Activated CD8-positive, alpha-beta T cell treated with anti-CD3 and anti-CD28 coated beads, Interleukin-2, amount 10 ng/mL, durations not matched to agents 7 days and 5 days (primary cell): ENCODE data around the gene LTC4S. TPM values are rescaled to one million over a fixed set of nuclear protein-coding genes. Genes with fewer than 3 reads are reported as not detected.
A peak's percentile ranks its signal among the peaks of the same experiment; 100 is the strongest.

Source experiments
- ATAC-seq: fragments of 150-1000 bp; cut with Tn5 transposase; one replicate; pipeline ENCODE4 v1.10.0; 2021; ENCODE audit warnings: moderate library complexity
- CTCF ChIA-PET: fragments of 350-600 bp; sonication (Branson Sonifier 250); formaldehyde crosslinking; loops from one replicate; lab custom pipeline; 2021; ENCODE audit warnings: antibody characterized with exemption; lab: Charles Lee
- POLR2A ChIA-PET: fragments of 350-600 bp; sonication (Branson Sonifier 250); formaldehyde crosslinking; loops from one replicate; lab custom pipeline; 2021; ENCODE audit warnings: antibody characterized with exemption; lab: Charles Lee
- DNase-seq: peaks from one replicate; pipeline ENCODE4 v3.0.0-alpha.2; 2020
- H3K27ac Mint-ChIP-seq: one replicate; pipeline ENCODE4 v1.8.0; 2021; ENCODE audit warnings: mild to moderate bottlenecking, mixed read lengths
- H3K27me3 Mint-ChIP-seq: one replicate; pipeline ENCODE4 v1.8.0; 2021; ENCODE audit warnings: low read depth, mixed read lengths
- H3K36me3 Mint-ChIP-seq: one replicate; pipeline ENCODE4 v1.8.0; 2021; ENCODE audit warnings: low read depth, mixed read lengths
- H3K4me1 Mint-ChIP-seq: one replicate; pipeline ENCODE4 v1.8.0; 2021; ENCODE audit warnings: low read depth, mixed read lengths
- H3K4me3 Mint-ChIP-seq: one replicate; pipeline ENCODE4 v1.8.0; 2021; ENCODE audit warnings: mild to moderate bottlenecking, mixed read lengths
- H3K9me3 Mint-ChIP-seq: one replicate; pipeline ENCODE4 v1.8.0; 2022; ENCODE audit warnings: mixed read lengths; ENCODE audit not compliant: insufficient read depth
- total RNA-seq, 2 experiments: library from RNA; stranded (reverse); gene quantifications; one replicate each; pipeline ENCODE4 v1.2.3, GENCODE V29; 2021

The LTC4S gene
- total RNA-seq, 2 experiments from 2014 or later, result 3.7 to 3.8 TPM

DNA sequence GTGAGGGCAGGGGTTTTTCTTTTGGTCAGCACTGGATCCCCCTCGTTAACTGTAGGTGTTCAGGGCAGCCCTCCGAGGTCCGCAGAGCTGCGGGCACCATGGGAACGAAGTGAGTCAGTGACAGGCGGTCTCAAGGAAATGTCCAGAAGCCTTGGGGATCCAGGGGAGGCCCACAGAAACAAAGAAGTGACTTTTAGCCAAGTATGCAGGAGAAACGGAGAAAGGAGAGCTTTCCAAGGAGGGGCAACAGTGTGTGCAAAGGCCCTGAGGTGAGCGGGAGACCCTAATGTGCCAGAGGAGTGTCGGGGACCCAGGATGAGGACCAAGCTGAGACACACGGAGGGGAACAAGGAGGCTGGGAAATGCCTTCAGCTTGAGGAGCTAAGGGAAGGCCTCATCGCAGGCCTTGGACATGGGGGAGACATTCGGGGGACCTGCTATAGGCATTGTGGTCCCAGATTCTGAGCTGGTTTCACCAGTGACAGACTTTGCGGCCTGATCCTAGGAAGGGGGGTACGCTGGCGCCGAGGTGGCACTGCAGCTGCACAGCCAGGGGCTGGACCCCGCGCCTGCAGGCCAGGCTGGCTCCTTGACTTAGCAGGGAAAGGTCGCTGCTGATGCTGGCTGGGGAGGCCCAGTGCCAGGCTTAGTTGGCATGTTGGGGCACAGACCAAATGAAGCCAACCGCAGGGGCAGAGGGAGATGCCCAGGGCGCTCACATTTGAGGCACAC is 3.3 kb downstream of the LTC4S start:
- Mint-ChIP-seq H3K9me3 (no peaks in the 10 kb centered on the region), H3K4me3 (peak overlapping the region; percentile 38), H3K36me3 (peaks cover 32% of the 10 kb centered on the region), H3K4me1 (peaks cover 38% of the 10 kb centered on the region), H3K27me3 (no peaks in the 10 kb centered on the region), H3K27ac (peak overlapping the region; percentile 46)
- ChIA-PET CTCF (interaction anchor here (0.7 to 6.3 kb wide), 6 partner anchors 22 to 106 kb away, joined by 3 to 48 read pairs (median 3); partner anchors contain the start of gene SQSTM1), POLR2A (interaction anchor here (0.5 to 1.1 kb wide), 5 partner anchors 9 to 97 kb away, joined by 3 read pairs; partner anchors contain the start of gene SQSTM1)
- DNase-seq (no peak), ATAC-seq (no peak)

- Mint-ChIP-seq H3K9me3 (no peaks in the 10 kb centered on the region), H3K4me1 (peaks cover 36% of the 10 kb centered on the region), H3K27me3 (no peaks in the 10 kb centered on the region), H3K4me3 (no peak overlapping the region), H3K27ac (no peak overlapping the region), H3K36me3 (peaks cover 32% of the 10 kb centered on the region)
- no peak for ATAC-seq
- DNase-seq, result no peak
- ChIA-PET CTCF (interaction anchor here (0.7 to 6.3 kb wide), 2 partner anchors 35 to 107 kb away, joined by 3 to 48 read pairs; no protein-coding TSS in a partner anchor), POLR2A (interaction anchor here (0.5 to 1.1 kb wide), 4 partner anchors 8 to 43 kb away, joined by 3 read pairs; partner anchors contain the start of gene SQSTM1)
Measured at GRCh38 chr5:179797741-179798140, 4.0 kb downstream of the LTC4S start.

DNA sequence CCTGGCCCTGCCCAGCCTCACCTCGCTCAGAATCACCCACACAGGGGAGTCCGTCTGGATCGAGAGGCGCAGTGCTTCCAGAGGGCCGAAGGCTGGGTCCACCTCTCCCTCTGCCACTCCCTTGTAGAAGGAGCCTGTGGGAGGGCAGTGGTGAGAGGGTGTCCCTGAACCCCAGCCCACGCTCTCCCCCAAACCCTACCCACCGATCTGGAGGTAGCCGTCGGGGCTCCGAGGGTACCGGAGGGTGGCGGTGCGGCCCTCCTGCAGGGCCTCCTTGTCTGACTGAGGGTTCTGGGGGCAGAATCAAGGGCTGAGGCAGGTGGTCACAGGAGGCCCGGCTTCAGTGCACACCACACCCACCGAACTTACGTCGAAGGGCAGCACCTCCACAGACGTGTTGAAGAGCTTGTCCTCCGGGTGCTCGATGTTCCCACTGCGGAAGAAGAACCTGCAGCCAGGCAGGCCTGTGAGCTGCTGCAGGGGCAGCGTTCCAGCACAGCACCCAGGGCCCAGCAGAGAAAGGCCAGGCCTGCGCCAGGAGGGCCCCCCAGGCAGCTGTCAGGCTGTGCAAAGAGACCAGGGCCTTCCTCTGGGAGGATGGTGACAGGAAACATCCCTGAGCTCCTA is 4.5 kb downstream of the LTC4S start:
- no peaks in the 10 kb centered on the region for H3K9me3 Mint-ChIP-seq
- H3K4me3 Mint-ChIP-seq, result no peak overlapping the region
- H3K27me3 Mint-ChIP-seq, result no peaks in the 10 kb centered on the region
- H3K36me3 Mint-ChIP-seq, result peaks cover 32% of the 10 kb centered on the region
- DNase-seq (no peak), ATAC-seq (no peak)
- ChIA-PET POLR2A (interaction anchor here (0.6 to 0.9 kb wide), 2 partner anchors 22 to 60 kb away, joined by 3 read pairs; partner anchors contain the start of gene SQSTM1), CTCF (interaction anchor here (0.7 to 6.3 kb wide), 2 partner anchors 35 to 107 kb away, joined by 3 to 48 read pairs; no protein-coding TSS in a partner anchor)
- H3K27ac Mint-ChIP-seq, result no peak overlapping the region
- H3K4me1 Mint-ChIP-seq, result peaks cover 33% of the 10 kb centered on the region

GRCh38 chr5:179798771-179799643 is 5.2 kb downstream of the LTC4S start:
- POLR2A ChIA-PET, result interaction anchor here (0.6 to 0.9 kb wide), 2 partner anchors 22 to 59 kb away, joined by 3 read pairs; partner anchors contain the start of gene SQSTM1
- CTCF ChIA-PET, result no interaction called here
- Mint-ChIP-seq H3K27me3 (no peaks in the 10 kb centered on the region), H3K4me3 (no peak overlapping the region), H3K27ac (no peak overlapping the region), H3K4me1 (peaks cover 31% of the 10 kb centered on the region), H3K36me3 (peaks cover 32% of the 10 kb centered on the region), H3K9me3 (no peaks in the 10 kb centered on the region)
- ATAC-seq (no peak), DNase-seq (no peak)

- Mint-ChIP-seq H3K9me3 (no peaks in the 10 kb centered on the region), H3K27me3 (no peaks in the 10 kb centered on the region), H3K4me3 (no peak overlapping the region), H3K27ac (no peak overlapping the region), H3K36me3 (peaks cover 36% of the 10 kb centered on the region), H3K4me1 (peaks cover 31% of the 10 kb centered on the region)
- ATAC-seq (no peak), DNase-seq (no peak)
- ChIA-PET CTCF (no interaction called here), POLR2A (no interaction called here)
Measured at GRCh38 chr5:179799644-179799973, 5.8 kb downstream of the LTC4S start.

DNA sequence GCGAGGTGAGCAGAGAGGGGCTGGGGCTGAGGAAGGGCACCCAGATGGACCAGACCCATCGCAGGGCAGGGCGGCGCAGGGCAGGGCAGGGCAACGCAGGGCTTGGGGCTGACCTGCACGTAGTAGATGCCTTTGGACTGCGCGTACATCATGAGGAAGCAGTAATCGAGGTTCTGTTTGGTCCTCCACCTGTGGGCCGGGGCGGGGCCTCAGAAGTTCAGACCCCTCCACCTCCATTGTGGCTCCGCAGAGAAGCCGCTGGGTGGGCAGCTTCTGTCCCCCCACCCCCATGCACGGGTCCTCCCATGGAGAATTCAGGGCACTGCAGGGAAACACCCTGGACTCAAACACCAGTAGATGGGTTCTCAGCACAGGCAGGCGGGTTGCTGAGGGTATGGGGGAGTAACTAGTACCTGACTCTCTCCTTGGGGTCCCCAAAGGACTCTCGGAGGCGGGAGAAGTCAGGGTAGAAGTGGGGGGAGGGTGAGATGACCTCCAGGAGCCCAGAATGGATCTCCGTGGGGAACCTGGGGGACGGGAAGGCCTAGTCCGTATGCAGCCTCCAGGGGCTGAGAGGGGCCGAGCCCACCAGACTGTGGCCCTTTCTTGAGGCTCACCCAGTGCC is 6.4 kb downstream of the LTC4S start:
- CTCF ChIA-PET, result interaction anchor here (2.7 kb wide), 1 partner anchor 20 kb away, joined by 18 read pairs; the partner anchor contains the start of gene SQSTM1
- H3K36me3 Mint-ChIP-seq, result peaks cover 41% of the 10 kb centered on the region
- H3K9me3 Mint-ChIP-seq, result no peaks in the 10 kb centered on the region

DNA sequence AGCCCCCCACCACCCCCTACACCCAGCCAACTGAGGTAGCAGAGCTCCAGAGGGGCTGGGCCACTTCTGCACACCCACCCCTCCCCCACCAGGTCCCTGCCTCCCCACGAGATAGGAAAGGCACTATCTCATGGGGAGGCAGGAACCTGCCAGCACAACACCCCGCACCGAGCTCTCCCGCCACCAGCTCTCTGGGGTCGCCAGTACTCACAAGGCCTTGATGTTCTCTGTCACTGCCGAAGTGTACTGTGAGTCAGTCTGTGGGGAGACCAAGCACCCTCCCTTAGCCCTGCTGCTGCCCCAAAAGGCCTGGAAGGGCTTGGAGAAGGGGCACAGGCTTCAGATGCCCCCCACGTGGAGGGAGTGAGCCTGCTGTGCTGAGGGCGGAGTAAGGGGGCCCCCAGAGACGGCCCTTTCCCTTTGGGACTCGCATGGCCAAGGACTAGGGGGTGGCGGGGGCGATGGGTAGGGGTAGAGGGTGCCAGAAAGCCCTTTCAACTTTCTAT is 7.0 kb downstream of the LTC4S start:
- POLR2A ChIA-PET, result interaction anchor here (0.5 kb wide), 1 partner anchor 20 kb away, joined by 3 read pairs; the partner anchor contains the start of gene SQSTM1
- no peaks in the 10 kb centered on the region for H3K27me3 Mint-ChIP-seq
- peaks cover 43% of the 10 kb centered on the region for H3K36me3 Mint-ChIP-seq
- H3K4me1 Mint-ChIP-seq, result peaks cover 33% of the 10 kb centered on the region
- no peak overlapping the region for H3K4me3 Mint-ChIP-seq
- H3K27ac Mint-ChIP-seq, result no peak overlapping the region
- no peaks in the 10 kb centered on the region for H3K9me3 Mint-ChIP-seq
- ATAC-seq (no peak), DNase-seq (no peak)
- CTCF ChIA-PET, result interaction anchor here (1.7 to 2.7 kb wide), 3 partner anchors 10 to 108 kb away, joined by 9 to 18 read pairs (median 10); partner anchors contain the start of gene SQSTM1

More for the DNA sequence above, 6.4 kb downstream of the LTC4S start:
- ATAC-seq (no peak), DNase-seq (no peak)
- no peaks in the 10 kb centered on the region for H3K27me3 Mint-ChIP-seq
- H3K27ac Mint-ChIP-seq, result no peak overlapping the region
- no peak overlapping the region for H3K4me3 Mint-ChIP-seq
- POLR2A ChIA-PET, result no interaction called here
- H3K4me1 Mint-ChIP-seq, result peaks cover 31% of the 10 kb centered on the region

GRCh38 chr5:179801304-179802206 is 7.8 kb downstream of the LTC4S start:
- peak; percentile 87 for DNase-seq
- ChIA-PET CTCF (interaction anchor here (0.6 to 2.7 kb wide), 30 partner anchors 8 to 289 kb away, joined by 3 to 18 read pairs (median 5); partner anchors contain the start of genes LTC4S and SQSTM1), POLR2A (interaction anchor here (0.5 to 1.6 kb wide), 4 partner anchors 18 to 124 kb away, joined by 3 to 12 read pairs (median 3); partner anchors contain the start of gene SQSTM1)
- H3K36me3 Mint-ChIP-seq, result peaks cover 43% of the 10 kb centered on the region
- H3K27me3 Mint-ChIP-seq, result no peaks in the 10 kb centered on the region
- no peak overlapping the region for H3K4me3 Mint-ChIP-seq
- ATAC-seq, result peak; percentile 43
- H3K27ac Mint-ChIP-seq, result no peak overlapping the region
- peaks cover 33% of the 10 kb centered on the region for H3K4me1 Mint-ChIP-seq
- no peaks in the 10 kb centered on the region for H3K9me3 Mint-ChIP-seq

- Mint-ChIP-seq H3K4me3 (no peak overlapping the region), H3K27me3 (no peaks in the 10 kb centered on the region), H3K4me1 (peaks cover 29% of the 10 kb centered on the region), H3K27ac (no peak overlapping the region), H3K36me3 (peaks cover 35% of the 10 kb centered on the region), H3K9me3 (no peaks in the 10 kb centered on the region)
- ChIA-PET CTCF (interaction anchor here (0.6 to 2.7 kb wide), 28 partner anchors 9 to 289 kb away, joined by 3 to 18 read pairs (median 6); partner anchors contain the start of genes LTC4S and SQSTM1), POLR2A (interaction anchor here (0.6 to 1.6 kb wide), 3 partner anchors 18 to 125 kb away, joined by 3 to 12 read pairs (median 3); partner anchors contain the start of gene SQSTM1)
- no peak for DNase-seq
- ATAC-seq, result no peak
Measured at GRCh38 chr5:179802207-179802883, 8.6 kb downstream of the LTC4S start.
